GM23338 (cell line): ENCODE results near the gene HDDC3.

Source experiments
- CREB1 ChIP-seq: fragments of 250-450 bp; sonication (Bioruptor Pico); IDR thresholded peaks from 2 replicates; pipeline ENCODE4 v1.5.0; 2020; ENCODE audit warnings: low read depth, mild to moderate bottlenecking, moderate library complexity
- EZH2 ChIP-seq: fragments of 200-600 bp; sonication (generic); IDR thresholded peaks from one replicate; pipeline ENCODE4 v1.8.0; 2017; ENCODE audit warnings: antibody characterized with exemption, mild to moderate bottlenecking, low read depth; ENCODE audit not compliant: unreplicated experiment
- EZH2phosphoT487 ChIP-seq: fragments of 200-600 bp; sonication (generic); IDR thresholded peaks from one replicate; pipeline ENCODE4 v1.8.1; 2018; ENCODE audit warnings: antibody characterized with exemption; ENCODE audit not compliant: unreplicated experiment
- JUNB ChIP-seq: IDR thresholded peaks from one replicate; pipeline ENCODE4 v1.6.1; 2016; ENCODE audit warnings: antibody characterized with exemption; ENCODE audit not compliant: unreplicated experiment
- POLR2AphosphoS5 ChIP-seq: IDR thresholded peaks from 2 replicates; pipeline ENCODE4 v1.6.1; 2016; ENCODE audit warnings: antibody characterized with exemption, low read depth
- STAT1 ChIP-seq: IDR thresholded peaks from one replicate; pipeline ENCODE4 v1.6.1; 2016; ENCODE audit warnings: antibody characterized with exemption; ENCODE audit not compliant: unreplicated experiment
- ZNF114 ChIP-seq: fragments of 250-450 bp; sonication (Bioruptor Pico); IDR thresholded peaks from 2 replicates; pipeline ENCODE4 v1.5.0; 2020; ENCODE audit warnings: mild to moderate bottlenecking, moderate library complexity
- TF ChIP-seq, protein P1 (sequence below), 2 experiments: fragments of 200-600 bp in 1 of 2; sonication (generic) in 1 of 2; conservative IDR thresholded peaks; 2 replicates each; pipeline versions ENCODE4 v1.5.1 to v1.6.1; 2016 to 2017; ENCODE audit warnings: antibody characterized with exemption in 2 of 2, low read depth in 2 of 2, mild to moderate bottlenecking in 2 of 2, moderate library complexity in 1 of 2
- TF ChIP-seq, protein P2 (sequence below): IDR thresholded peaks from one replicate; pipeline ENCODE4 v1.6.1; 2018; ENCODE audit warnings: antibody characterized with exemption; ENCODE audit not compliant: unreplicated experiment
- TF ChIP-seq, protein P3 (sequence below): IDR thresholded peaks from 2 replicates; pipeline ENCODE4 v1.6.1; 2016; ENCODE audit warnings: antibody characterized with exemption
- TF ChIP-seq, protein P4 (sequence below): fragments of 250-450 bp; sonication (Bioruptor Pico); IDR thresholded peaks from 2 replicates; pipeline ENCODE4 v1.5.0; 2020; ENCODE audit warnings: mild to moderate bottlenecking, moderate library complexity

DNA sequence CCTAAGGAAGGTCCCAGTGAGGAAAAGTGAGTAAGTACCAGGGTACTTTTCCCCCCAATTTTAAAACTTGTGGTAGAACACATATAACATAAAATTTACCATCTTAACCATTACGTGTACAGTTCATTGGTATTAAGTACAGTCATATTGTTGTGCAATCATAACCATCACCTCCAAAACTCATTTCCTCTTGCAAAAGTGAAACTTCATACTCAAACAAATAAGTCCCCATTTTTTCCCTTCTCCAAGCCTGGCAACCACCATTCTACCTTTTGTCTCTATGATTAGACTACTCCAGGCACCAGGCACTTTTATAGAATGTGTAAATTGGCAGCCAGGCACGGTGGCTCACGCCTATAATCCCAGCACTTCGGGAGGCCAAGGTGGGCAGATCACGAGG lies 49.8 kb upstream of the HDDC3 start:
- TF ChIP-seq, protein P1, sequence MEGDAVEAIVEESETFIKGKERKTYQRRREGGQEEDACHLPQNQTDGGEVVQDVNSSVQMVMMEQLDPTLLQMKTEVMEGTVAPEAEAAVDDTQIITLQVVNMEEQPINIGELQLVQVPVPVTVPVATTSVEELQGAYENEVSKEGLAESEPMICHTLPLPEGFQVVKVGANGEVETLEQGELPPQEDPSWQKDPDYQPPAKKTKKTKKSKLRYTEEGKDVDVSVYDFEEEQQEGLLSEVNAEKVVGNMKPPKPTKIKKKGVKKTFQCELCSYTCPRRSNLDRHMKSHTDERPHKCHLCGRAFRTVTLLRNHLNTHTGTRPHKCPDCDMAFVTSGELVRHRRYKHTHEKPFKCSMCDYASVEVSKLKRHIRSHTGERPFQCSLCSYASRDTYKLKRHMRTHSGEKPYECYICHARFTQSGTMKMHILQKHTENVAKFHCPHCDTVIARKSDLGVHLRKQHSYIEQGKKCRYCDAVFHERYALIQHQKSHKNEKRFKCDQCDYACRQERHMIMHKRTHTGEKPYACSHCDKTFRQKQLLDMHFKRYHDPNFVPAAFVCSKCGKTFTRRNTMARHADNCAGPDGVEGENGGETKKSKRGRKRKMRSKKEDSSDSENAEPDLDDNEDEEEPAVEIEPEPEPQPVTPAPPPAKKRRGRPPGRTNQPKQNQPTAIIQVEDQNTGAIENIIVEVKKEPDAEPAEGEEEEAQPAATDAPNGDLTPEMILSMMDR (conservative IDR thresholded peaks at IDR 0.05; ENCODE audit: low read depth in 2 of 2): no peak
- TF ChIP-seq, protein P2, sequence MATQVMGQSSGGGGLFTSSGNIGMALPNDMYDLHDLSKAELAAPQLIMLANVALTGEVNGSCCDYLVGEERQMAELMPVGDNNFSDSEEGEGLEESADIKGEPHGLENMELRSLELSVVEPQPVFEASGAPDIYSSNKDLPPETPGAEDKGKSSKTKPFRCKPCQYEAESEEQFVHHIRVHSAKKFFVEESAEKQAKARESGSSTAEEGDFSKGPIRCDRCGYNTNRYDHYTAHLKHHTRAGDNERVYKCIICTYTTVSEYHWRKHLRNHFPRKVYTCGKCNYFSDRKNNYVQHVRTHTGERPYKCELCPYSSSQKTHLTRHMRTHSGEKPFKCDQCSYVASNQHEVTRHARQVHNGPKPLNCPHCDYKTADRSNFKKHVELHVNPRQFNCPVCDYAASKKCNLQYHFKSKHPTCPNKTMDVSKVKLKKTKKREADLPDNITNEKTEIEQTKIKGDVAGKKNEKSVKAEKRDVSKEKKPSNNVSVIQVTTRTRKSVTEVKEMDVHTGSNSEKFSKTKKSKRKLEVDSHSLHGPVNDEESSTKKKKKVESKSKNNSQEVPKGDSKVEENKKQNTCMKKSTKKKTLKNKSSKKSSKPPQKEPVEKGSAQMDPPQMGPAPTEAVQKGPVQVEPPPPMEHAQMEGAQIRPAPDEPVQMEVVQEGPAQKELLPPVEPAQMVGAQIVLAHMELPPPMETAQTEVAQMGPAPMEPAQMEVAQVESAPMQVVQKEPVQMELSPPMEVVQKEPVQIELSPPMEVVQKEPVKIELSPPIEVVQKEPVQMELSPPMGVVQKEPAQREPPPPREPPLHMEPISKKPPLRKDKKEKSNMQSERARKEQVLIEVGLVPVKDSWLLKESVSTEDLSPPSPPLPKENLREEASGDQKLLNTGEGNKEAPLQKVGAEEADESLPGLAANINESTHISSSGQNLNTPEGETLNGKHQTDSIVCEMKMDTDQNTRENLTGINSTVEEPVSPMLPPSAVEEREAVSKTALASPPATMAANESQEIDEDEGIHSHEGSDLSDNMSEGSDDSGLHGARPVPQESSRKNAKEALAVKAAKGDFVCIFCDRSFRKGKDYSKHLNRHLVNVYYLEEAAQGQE: no peak
- TF ChIP-seq STAT1 (no peak), EZH2phosphoT487 (no peak), EZH2 (no peak), POLR2AphosphoS5 (no peak), JUNB (no peak), CREB1 (CRISPR knock-in tag) (no peak), ZNF114 (CRISPR knock-in tag) (no peak)
- TF ChIP-seq, protein P3, sequence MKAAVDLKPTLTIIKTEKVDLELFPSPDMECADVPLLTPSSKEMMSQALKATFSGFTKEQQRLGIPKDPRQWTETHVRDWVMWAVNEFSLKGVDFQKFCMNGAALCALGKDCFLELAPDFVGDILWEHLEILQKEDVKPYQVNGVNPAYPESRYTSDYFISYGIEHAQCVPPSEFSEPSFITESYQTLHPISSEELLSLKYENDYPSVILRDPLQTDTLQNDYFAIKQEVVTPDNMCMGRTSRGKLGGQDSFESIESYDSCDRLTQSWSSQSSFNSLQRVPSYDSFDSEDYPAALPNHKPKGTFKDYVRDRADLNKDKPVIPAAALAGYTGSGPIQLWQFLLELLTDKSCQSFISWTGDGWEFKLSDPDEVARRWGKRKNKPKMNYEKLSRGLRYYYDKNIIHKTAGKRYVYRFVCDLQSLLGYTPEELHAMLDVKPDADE: no peak
- TF ChIP-seq, protein P4, sequence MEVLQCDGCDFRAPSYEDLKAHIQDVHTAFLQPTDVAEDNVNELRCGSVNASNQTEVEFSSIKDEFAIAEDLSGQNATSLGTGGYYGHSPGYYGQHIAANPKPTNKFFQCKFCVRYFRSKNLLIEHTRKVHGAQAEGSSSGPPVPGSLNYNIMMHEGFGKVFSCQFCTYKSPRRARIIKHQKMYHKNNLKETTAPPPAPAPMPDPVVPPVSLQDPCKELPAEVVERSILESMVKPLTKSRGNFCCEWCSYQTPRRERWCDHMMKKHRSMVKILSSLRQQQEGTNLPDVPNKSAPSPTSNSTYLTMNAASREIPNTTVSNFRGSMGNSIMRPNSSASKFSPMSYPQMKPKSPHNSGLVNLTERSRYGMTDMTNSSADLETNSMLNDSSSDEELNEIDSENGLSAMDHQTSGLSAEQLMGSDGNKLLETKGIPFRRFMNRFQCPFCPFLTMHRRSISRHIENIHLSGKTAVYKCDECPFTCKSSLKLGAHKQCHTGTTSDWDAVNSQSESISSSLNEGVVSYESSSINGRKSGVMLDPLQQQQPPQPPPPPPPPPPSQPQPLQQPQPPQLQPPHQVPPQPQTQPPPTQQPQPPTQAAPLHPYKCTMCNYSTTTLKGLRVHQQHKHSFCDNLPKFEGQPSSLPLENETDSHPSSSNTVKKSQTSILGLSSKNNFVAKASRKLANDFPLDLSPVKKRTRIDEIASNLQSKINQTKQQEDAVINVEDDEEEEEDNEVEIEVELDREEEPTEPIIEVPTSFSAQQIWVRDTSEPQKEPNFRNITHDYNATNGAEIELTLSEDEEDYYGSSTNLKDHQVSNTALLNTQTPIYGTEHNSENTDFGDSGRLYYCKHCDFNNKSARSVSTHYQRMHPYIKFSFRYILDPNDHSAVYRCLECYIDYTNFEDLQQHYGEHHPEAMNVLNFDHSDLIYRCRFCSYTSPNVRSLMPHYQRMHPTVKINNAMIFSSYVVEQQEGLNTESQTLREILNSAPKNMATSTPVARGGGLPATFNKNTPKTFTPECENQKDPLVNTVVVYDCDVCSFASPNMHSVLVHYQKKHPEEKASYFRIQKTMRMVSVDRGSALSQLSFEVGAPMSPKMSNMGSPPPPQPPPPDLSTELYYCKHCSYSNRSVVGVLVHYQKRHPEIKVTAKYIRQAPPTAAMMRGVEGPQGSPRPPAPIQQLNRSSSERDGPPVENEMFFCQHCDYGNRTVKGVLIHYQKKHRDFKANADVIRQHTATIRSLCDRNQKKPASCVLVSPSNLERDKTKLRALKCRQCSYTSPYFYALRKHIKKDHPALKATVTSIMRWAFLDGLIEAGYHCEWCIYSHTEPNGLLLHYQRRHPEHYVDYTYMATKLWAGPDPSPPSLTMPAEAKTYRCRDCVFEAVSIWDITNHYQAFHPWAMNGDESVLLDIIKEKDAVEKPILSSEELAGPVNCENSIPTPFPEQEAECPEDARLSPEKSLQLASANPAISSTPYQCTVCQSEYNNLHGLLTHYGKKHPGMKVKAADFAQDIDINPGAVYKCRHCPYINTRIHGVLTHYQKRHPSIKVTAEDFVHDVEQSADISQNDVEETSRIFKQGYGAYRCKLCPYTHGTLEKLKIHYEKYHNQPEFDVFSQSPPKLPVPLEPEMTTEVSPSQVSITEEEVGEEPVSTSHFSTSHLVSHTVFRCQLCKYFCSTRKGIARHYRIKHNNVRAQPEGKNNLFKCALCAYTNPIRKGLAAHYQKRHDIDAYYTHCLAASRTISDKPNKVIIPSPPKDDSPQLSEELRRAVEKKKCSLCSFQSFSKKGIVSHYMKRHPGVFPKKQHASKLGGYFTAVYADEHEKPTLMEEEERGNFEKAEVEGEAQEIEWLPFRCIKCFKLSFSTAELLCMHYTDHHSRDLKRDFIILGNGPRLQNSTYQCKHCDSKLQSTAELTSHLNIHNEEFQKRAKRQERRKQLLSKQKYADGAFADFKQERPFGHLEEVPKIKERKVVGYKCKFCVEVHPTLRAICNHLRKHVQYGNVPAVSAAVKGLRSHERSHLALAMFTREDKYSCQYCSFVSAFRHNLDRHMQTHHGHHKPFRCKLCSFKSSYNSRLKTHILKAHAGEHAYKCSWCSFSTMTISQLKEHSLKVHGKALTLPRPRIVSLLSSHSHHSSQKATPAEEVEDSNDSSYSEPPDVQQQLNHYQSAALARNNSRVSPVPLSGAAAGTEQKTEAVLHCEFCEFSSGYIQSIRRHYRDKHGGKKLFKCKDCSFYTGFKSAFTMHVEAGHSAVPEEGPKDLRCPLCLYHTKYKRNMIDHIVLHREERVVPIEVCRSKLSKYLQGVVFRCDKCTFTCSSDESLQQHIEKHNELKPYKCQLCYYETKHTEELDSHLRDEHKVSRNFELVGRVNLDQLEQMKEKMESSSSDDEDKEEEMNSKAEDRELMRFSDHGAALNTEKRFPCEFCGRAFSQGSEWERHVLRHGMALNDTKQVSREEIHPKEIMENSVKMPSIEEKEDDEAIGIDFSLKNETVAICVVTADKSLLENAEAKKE (CRISPR knock-in tag): no peak
